Panc1 (cell line): ENCODE results near the gene MMP11. TPM values are rescaled to one million over a fixed set of nuclear protein-coding genes. Genes with fewer than 3 reads are reported as not detected.

Experiments
- ATAC-seq: fragments of 200-7000 bp; cut with Tn5 transposase; 2 replicates; pipeline ENCODE4 v1.9.1; 2020; ENCODE audit warnings: mild to moderate bottlenecking, moderate library complexity
- BruUV-seq: library from RNA; stranded (reverse); fragments of 400-500 nt; replicated peaks from 2 replicates; lab custom pipeline; 2021; lab: Mats Ljungman, UMichigan
- CTCF ChIA-PET: fragments of 300-600 bp; sonication (Branson Sonifier 250); formaldehyde crosslinking; loops from one replicate; lab custom pipeline; 2022; ENCODE audit warnings: antibody characterized with exemption; lab: Charles Lee
- POLR2A ChIA-PET: fragments of 300-600 bp; sonication (Branson Sonifier 250); formaldehyde crosslinking; loops from one replicate; lab custom pipeline; 2022; ENCODE audit warnings: antibody characterized with exemption; lab: Charles Lee
- DNase-seq: peaks from one replicate; pipeline ENCODE4 v3.0.0-alpha.2; 2010; ENCODE audit warnings: low read depth, low spot score
- H3K27ac ChIP-seq: 2 replicates; pipeline ENCODE4 v1.5.1; 2011; ENCODE audit warnings: mild to moderate bottlenecking, low read length, inconsistent platforms
- H3K27me3 ChIP-seq: fragments of 200-500 bp; sonication (Bioruptor generic); 2 replicates; pipeline ENCODE4 v1.6.0; 2014; ENCODE audit warnings: low read length, inconsistent platforms; ENCODE audit not compliant: control insufficient read depth, insufficient read depth
- H3K36me3 ChIP-seq: fragments of 200-500 bp; sonication (Bioruptor generic); 2 replicates; pipeline ENCODE4 v1.5.1; 2014; ENCODE audit warnings: inconsistent platforms, mild to moderate bottlenecking, low read length, moderate library complexity; ENCODE audit not compliant: control insufficient read depth, insufficient read depth
- H3K4me1 ChIP-seq: 2 replicates; pipeline ENCODE4 v1.5.1; 2011; ENCODE audit warnings: inconsistent platforms, mild to moderate bottlenecking, low read length, moderate library complexity; ENCODE audit not compliant: control insufficient read depth, insufficient read depth
- H3K4me3 ChIP-seq, 2 experiments: 2 replicates each; pipeline ENCODE4 v1.5.1; 2011 to 2012; ENCODE audit warnings: low read depth in 2 of 2, low read length in 2 of 2, mild to moderate bottlenecking in 2 of 2, inconsistent platforms in 1 of 2, moderate library complexity in 1 of 2
- H3K9me3 ChIP-seq: fragments of 200-500 bp; sonication (Bioruptor generic); 2 replicates; pipeline ENCODE4 v1.5.1; 2014; ENCODE audit warnings: low read depth, mild to moderate bottlenecking, inconsistent platforms, low read length, moderate library complexity; ENCODE audit not compliant: control insufficient read depth, insufficient read depth
- POLR2AphosphoS5 ChIP-seq: IDR thresholded peaks from 2 replicates; pipeline ENCODE4 v1.6.1; 2012; ENCODE audit warnings: mild to moderate bottlenecking, low read depth, low read length, moderate library complexity
- SIN3A ChIP-seq: IDR thresholded peaks from 2 replicates; pipeline ENCODE4 v1.6.1; 2012; ENCODE audit warnings: low read depth, mild to moderate bottlenecking, low read length, moderate library complexity, borderline replicate concordance; ENCODE audit not compliant: insufficient read depth
- TCF7L2 ChIP-seq: IDR thresholded peaks from 2 replicates; pipeline ENCODE4 v1.6.1; 2011; ENCODE audit warnings: mild to moderate bottlenecking, low read depth, low read length, inconsistent platforms
- in situ Hi-C: cut with HindIII; loops from 2 replicates; pipeline ENCODE4 v1.10.0; 2016; ENCODE audit warnings: low sequenced_read_pairs, low pct_unique_long_range_greater_than_20kb
- intact Hi-C: fragments of 100-400 bp; cut with micrococcal nuclease; formaldehyde crosslinking; loops from one replicate; pipeline ENCODE4 v1.10.0; 2022; ENCODE audit not compliant: unreplicated experiment
- total RNA-seq: library from RNA; stranded (reverse); gene quantifications from one replicate; pipeline ENCODE4 v1.2.1, GENCODE V29; 2021; ENCODE audit not compliant: unreplicated experiment
- TF ChIP-seq, protein P1 (sequence below), 2 experiments: IDR thresholded peaks; 2 replicates each; pipeline ENCODE4 v1.6.1; 2011 to 2012; ENCODE audit warnings: low read depth in 2 of 2, control low read depth in 1 of 2, low read length in 1 of 2, mild to moderate bottlenecking in 1 of 2, moderate library complexity in 1 of 2; ENCODE audit not compliant: insufficient read depth in 1 of 2
- TF ChIP-seq, protein P2 (sequence below): fragments of 450-650 bp; IDR thresholded peaks from 2 replicates; pipeline ENCODE4 v1.5.1; 2017; ENCODE audit warnings: mild to moderate bottlenecking

Gene MMP11
- total RNA-seq, 1 experiment from 2014 or later, result 3.0 TPM

DNA sequence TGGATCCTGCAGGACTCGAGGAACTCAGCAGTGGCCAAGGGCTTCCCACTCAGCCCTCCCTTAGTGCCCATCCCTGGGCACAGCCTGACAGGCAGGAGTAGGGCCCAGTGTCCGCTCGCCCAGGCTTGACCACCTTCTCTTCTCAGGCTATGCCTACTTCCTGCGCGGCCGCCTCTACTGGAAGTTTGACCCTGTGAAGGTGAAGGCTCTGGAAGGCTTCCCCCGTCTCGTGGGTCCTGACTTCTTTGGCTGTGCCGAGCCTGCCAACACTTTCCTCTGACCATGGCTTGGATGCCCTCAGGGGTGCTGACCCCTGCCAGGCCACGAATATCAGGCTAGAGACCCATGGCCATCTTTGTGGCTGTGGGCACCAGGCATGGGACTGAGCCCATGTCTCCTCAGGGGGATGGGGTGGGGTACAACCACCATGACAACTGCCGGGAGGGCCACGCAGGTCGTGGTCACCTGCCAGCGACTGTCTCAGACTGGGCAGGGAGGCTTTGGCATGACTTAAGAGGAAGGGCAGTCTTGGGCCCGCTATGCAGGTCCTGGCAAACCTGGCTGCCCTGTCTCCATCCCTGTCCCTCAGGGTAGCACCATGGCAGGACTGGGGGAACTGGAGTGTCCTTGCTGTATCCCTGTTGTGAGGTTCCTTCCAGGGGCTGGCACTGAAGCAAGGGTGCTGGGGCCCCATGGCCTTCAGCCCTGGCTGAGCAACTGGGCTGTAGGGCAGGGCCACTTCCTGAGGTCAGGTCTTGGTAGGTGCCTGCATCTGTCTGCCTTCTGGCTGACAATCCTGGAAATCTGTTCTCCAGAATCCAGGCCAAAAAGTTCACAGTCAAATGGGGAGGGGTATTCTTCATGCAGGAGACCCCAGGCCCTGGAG lies 10.9 kb downstream of the MMP11 start:
- in situ Hi-C loops (no loop called here), intact Hi-C loops (no loop called here)
- no peaks in the 10 kb centered on the region for H3K36me3 ChIP-seq
- POLR2A ChIA-PET, result no interaction called here
- H3K9me3 ChIP-seq, result no peaks in the 10 kb centered on the region
- H3K4me3 ChIP-seq, result no peak overlapping the region
- DNase-seq (no peak), ATAC-seq (no peak)
- H3K27me3 ChIP-seq, result no peaks in the 10 kb centered on the region
- H3K4me1 ChIP-seq, result peaks cover 10% of the 10 kb centered on the region
- BruUV-seq, result no TSS peak
- TF ChIP-seq TCF7L2 (no peak), POLR2AphosphoS5 (no peak), SIN3A (no peak)
- TF ChIP-seq, protein P1, sequence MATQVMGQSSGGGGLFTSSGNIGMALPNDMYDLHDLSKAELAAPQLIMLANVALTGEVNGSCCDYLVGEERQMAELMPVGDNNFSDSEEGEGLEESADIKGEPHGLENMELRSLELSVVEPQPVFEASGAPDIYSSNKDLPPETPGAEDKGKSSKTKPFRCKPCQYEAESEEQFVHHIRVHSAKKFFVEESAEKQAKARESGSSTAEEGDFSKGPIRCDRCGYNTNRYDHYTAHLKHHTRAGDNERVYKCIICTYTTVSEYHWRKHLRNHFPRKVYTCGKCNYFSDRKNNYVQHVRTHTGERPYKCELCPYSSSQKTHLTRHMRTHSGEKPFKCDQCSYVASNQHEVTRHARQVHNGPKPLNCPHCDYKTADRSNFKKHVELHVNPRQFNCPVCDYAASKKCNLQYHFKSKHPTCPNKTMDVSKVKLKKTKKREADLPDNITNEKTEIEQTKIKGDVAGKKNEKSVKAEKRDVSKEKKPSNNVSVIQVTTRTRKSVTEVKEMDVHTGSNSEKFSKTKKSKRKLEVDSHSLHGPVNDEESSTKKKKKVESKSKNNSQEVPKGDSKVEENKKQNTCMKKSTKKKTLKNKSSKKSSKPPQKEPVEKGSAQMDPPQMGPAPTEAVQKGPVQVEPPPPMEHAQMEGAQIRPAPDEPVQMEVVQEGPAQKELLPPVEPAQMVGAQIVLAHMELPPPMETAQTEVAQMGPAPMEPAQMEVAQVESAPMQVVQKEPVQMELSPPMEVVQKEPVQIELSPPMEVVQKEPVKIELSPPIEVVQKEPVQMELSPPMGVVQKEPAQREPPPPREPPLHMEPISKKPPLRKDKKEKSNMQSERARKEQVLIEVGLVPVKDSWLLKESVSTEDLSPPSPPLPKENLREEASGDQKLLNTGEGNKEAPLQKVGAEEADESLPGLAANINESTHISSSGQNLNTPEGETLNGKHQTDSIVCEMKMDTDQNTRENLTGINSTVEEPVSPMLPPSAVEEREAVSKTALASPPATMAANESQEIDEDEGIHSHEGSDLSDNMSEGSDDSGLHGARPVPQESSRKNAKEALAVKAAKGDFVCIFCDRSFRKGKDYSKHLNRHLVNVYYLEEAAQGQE (IDR thresholded peaks at IDR 0.05; ENCODE audit: insufficient read depth in 1 of 2, low read depth in 2 of 2, low read length in 1 of 2), result no peak
- TF ChIP-seq, protein P2, sequence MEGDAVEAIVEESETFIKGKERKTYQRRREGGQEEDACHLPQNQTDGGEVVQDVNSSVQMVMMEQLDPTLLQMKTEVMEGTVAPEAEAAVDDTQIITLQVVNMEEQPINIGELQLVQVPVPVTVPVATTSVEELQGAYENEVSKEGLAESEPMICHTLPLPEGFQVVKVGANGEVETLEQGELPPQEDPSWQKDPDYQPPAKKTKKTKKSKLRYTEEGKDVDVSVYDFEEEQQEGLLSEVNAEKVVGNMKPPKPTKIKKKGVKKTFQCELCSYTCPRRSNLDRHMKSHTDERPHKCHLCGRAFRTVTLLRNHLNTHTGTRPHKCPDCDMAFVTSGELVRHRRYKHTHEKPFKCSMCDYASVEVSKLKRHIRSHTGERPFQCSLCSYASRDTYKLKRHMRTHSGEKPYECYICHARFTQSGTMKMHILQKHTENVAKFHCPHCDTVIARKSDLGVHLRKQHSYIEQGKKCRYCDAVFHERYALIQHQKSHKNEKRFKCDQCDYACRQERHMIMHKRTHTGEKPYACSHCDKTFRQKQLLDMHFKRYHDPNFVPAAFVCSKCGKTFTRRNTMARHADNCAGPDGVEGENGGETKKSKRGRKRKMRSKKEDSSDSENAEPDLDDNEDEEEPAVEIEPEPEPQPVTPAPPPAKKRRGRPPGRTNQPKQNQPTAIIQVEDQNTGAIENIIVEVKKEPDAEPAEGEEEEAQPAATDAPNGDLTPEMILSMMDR, result no peak
- H3K27ac ChIP-seq, result no peak overlapping the region
- CTCF ChIA-PET, result no interaction called here

DNA sequence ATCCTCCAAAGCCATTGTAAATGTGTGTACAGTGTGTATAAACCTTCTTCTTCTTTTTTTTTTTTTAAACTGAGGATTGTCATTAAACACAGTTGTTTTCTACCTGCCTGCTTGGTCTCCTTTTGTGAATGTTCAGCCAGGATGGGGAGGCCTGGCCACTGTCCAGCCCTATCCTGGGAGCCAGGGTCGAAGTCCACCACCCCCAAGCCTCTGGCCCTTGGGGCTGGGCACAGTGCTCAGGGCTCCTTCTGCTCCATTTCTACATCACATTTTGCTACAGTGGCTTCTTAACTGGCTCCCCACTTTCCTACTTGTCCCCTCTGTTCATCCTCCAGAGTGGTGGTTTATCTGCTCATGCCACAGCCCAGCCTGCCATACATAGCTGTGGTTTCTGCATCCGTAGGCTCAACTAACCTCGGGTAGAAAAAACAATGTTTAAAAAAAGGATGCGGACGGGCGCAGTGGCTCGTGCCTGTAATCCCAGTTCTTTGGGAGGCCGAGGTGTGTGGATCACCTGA lies 11.6 kb downstream of the MMP11 start:
- no peak overlapping the region for H3K27ac ChIP-seq
- in situ Hi-C loops, result no loop called here
- ATAC-seq (no peak), DNase-seq (no peak)
- ChIA-PET POLR2A (no interaction called here), CTCF (no interaction called here)
- peaks cover 10% of the 10 kb centered on the region for H3K4me1 ChIP-seq
- intact Hi-C loops, result no loop called here
- H3K27me3 ChIP-seq, result no peaks in the 10 kb centered on the region
- no peaks in the 10 kb centered on the region for H3K9me3 ChIP-seq
- H3K36me3 ChIP-seq, result no peaks in the 10 kb centered on the region
- no TSS peak for BruUV-seq
- TF ChIP-seq SIN3A (no peak), TCF7L2 (no peak)
- TF ChIP-seq, protein P1 (IDR thresholded peaks at IDR 0.05; ENCODE audit: insufficient read depth in 1 of 2, low read depth in 2 of 2, low read length in 1 of 2), result no peak
- no peak overlapping the region for H3K4me3 ChIP-seq
